ENCODE measurements around the gene DDA1. TPM values are rescaled to one million over a fixed set of nuclear protein-coding genes. Genes with fewer than 3 reads are reported as not detected.
A peak's percentile ranks its signal among the peaks of the same experiment; 100 is the strongest.

The DDA1 gene
- total and polyA plus RNA-seq, 2 of the 13 experiments (the other 11 are each of a cell fraction or from before 2014, with no cell fraction given): 24.5 to 26.0 TPM

DNA sequence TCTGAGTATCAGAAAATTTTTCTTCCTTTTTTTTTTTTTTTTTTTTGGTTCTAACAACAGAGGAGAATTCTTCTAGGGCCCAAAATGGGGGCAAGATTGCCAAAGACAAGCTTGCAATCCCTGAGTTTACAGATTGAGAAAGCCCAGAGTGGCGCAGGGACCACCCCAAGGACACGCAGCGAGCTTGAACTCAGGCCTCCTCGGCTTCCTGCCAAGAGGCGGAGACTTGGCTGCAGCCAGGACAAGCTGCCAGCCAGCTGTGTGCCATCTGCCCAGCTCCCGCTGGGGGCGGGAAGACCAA lies 4.2 kb upstream of the DDA1 start (continued):
- no peak for TF ChIP-seq ZFP82 (CRISPR knock-in tag; IDR thresholded peaks at IDR 0.05; ENCODE audit: borderline replicate concordance)
- no peak for TF ChIP-seq SP1 (IDR thresholded peaks at IDR 0.05)
- 0 out of 2 replicates have a peak, but pooled peaks have one; percentile 67 for TF ChIP-seq SP1 (CRISPR knock-in tag; IDR thresholded peaks at IDR 0.05)
- TF ChIP-seq, protein P1, sequence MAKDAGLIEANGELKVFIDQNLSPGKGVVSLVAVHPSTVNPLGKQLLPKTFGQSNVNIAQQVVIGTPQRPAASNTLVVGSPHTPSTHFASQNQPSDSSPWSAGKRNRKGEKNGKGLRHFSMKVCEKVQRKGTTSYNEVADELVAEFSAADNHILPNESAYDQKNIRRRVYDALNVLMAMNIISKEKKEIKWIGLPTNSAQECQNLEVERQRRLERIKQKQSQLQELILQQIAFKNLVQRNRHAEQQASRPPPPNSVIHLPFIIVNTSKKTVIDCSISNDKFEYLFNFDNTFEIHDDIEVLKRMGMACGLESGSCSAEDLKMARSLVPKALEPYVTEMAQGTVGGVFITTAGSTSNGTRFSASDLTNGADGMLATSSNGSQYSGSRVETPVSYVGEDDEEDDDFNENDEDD (CRISPR knock-in tag; IDR thresholded peaks at IDR 0.05; ENCODE audit: borderline replicate concordance): no peak
- no peak for TF ChIP-seq ELF1 (CRISPR knock-in tag; IDR thresholded peaks at IDR 0.05)
- no peak for TF ChIP-seq ZMAT3 (CRISPR knock-in tag; conservative IDR thresholded peaks at IDR 0.05)
- TF ChIP-seq ZFP36 (IDR thresholded peaks at IDR 0.05; ENCODE audit: borderline replicate concordance, low read depth, low read length, partially characterized antibody): peak; percentile 89
- TF ChIP-seq ZNF430 (CRISPR knock-in tag; IDR thresholded peaks at IDR 0.05): peak; percentile 16; the same call in 1 of the 2 replicates
- TF ChIP-seq DPF2 (CRISPR knock-in tag; IDR thresholded peaks at IDR 0.05; ENCODE audit: borderline replicate concordance, low read depth): no peak
- no peak for TF ChIP-seq MIER3 (CRISPR knock-in tag; IDR thresholded peaks at IDR 0.05; ENCODE audit: borderline replicate concordance)
- no peak for TF ChIP-seq SPEN (CRISPR knock-in tag; IDR thresholded peaks at IDR 0.05; ENCODE audit: low read depth)
- no peak for TF ChIP-seq SALL1 (CRISPR knock-in tag; IDR thresholded peaks at IDR 0.05)
- no peak for TF ChIP-seq MAFG (CRISPR knock-in tag; IDR thresholded peaks at IDR 0.05)
- TF ChIP-seq ZNF724P (CRISPR knock-in tag; IDR thresholded peaks at IDR 0.05; ENCODE audit: borderline replicate concordance): no peak
- TF ChIP-seq, protein P2, sequence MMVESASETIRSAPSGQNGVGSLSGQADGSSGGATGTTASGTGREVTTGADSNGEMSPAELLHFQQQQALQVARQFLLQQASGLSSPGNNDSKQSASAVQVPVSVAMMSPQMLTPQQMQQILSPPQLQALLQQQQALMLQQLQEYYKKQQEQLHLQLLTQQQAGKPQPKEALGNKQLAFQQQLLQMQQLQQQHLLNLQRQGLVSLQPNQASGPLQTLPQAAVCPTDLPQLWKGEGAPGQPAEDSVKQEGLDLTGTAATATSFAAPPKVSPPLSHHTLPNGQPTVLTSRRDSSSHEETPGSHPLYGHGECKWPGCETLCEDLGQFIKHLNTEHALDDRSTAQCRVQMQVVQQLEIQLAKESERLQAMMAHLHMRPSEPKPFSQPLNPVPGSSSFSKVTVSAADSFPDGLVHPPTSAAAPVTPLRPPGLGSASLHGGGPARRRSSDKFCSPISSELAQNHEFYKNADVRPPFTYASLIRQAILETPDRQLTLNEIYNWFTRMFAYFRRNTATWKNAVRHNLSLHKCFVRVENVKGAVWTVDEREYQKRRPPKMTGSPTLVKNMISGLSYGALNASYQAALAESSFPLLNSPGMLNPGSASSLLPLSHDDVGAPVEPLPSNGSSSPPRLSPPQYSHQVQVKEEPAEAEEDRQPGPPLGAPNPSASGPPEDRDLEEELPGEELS (CRISPR knock-in tag; IDR thresholded peaks at IDR 0.05): no peak
- TF ChIP-seq, protein P3, sequence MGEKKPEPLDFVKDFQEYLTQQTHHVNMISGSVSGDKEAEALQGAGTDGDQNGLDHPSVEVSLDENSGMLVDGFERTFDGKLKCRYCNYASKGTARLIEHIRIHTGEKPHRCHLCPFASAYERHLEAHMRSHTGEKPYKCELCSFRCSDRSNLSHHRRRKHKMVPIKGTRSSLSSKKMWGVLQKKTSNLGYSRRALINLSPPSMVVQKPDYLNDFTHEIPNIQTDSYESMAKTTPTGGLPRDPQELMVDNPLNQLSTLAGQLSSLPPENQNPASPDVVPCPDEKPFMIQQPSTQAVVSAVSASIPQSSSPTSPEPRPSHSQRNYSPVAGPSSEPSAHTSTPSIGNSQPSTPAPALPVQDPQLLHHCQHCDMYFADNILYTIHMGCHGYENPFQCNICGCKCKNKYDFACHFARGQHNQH (CRISPR knock-in tag; IDR thresholded peaks at IDR 0.05): no peak
- TF ChIP-seq ZBTB38 (CRISPR knock-in tag; IDR thresholded peaks at IDR 0.05): no peak
- TF ChIP-seq RXRB (CRISPR knock-in tag; IDR thresholded peaks at IDR 0.05; ENCODE audit: borderline replicate concordance): peak; percentile 85
- TF ChIP-seq, protein P4, sequence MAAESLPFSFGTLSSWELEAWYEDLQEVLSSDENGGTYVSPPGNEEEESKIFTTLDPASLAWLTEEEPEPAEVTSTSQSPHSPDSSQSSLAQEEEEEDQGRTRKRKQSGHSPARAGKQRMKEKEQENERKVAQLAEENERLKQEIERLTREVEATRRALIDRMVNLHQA (CRISPR knock-in tag; IDR thresholded peaks at IDR 0.05): no peak
- TF ChIP-seq, protein P5, sequence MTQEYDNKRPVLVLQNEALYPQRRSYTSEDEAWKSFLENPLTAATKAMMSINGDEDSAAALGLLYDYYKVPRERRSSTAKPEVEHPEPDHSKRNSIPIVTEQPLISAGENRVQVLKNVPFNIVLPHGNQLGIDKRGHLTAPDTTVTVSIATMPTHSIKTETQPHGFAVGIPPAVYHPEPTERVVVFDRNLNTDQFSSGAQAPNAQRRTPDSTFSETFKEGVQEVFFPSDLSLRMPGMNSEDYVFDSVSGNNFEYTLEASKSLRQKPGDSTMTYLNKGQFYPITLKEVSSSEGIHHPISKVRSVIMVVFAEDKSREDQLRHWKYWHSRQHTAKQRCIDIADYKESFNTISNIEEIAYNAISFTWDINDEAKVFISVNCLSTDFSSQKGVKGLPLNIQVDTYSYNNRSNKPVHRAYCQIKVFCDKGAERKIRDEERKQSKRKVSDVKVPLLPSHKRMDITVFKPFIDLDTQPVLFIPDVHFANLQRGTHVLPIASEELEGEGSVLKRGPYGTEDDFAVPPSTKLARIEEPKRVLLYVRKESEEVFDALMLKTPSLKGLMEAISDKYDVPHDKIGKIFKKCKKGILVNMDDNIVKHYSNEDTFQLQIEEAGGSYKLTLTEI (CRISPR knock-in tag; conservative IDR thresholded peaks at IDR 0.05): no peak
- no peak for TF ChIP-seq ZNF235 (CRISPR knock-in tag; IDR thresholded peaks at IDR 0.05; ENCODE audit: borderline replicate concordance)
- TF ChIP-seq ZFX (CRISPR knock-in tag; IDR thresholded peaks at IDR 0.05; ENCODE audit: low read depth): no peak
- TF ChIP-seq, protein P6, sequence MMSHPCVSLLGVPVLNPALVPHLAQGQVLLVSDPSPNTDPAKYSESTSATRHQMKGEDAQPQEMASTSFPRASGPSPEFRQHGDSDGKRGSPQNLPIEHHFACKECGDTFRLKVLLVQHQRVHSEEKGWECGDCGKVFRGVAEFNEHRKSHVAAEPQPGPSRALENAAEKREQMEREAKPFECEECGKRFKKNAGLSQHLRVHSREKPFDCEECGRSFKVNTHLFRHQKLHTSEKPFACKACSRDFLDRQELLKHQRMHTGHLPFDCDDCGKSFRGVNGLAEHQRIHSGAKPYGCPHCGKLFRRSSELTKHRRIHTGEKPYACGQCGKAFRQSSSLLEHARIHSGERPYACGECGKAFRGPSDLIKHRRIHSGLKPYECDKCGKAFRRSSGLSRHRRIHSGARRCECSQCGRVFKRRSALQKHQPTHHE (CRISPR knock-in tag; IDR thresholded peaks at IDR 0.05; ENCODE audit: borderline replicate concordance): no peak
- no peak for TF ChIP-seq THYN1 (CRISPR knock-in tag; IDR thresholded peaks at IDR 0.05; ENCODE audit: borderline replicate concordance, low read depth)
- no peak for TF ChIP-seq ZFAT (CRISPR knock-in tag; conservative IDR thresholded peaks at IDR 0.05)
